GM19324 (cell line): ENCODE measurements around the gene SERPINB10.

Experiments used
- ATAC-seq: cut with Tn5 transposase; IDR thresholded peaks from one replicate; pipeline ENCODE4 v1.9.1; 2021; ENCODE audit warnings: mild to moderate bottlenecking, moderate library complexity; ENCODE audit not compliant: unreplicated experiment, low FRiP score

SERPINB10 gene

GRCh38 chr18:63907664-63908063 lies at the start of gene SERPINB10:
SERPINB10 (plus strand) TSS chr18:63907958; CDS start chr18:63915511, 7,553 bp downstream.
- no peak for ATAC-seq

- ATAC-seq: no peak
These were observed 49.3 kb upstream of the SERPINB10 start for GRCh38 chr18:63858456-63858855.

GRCh38 chr18:63859781-63860475 lies 47.8 kb upstream of the SERPINB10 start:
- no peak for ATAC-seq

- no peak for ATAC-seq
These were observed 47.2 kb upstream of the SERPINB10 start for GRCh38 chr18:63860531-63860930.

GRCh38 chr18:63867368-63868125 lies 40.2 kb upstream of the SERPINB10 start:
- ATAC-seq: no peak

- ATAC-seq: no peak
These were observed 39.2 kb upstream of the SERPINB10 start for GRCh38 chr18:63868546-63868945.

GRCh38 chr18:63869374-63869773 lies 38.4 kb upstream of the SERPINB10 start:
- no peak for ATAC-seq

- no peak for ATAC-seq
These were observed 37.9 kb upstream of the SERPINB10 start for GRCh38 chr18:63869851-63870250.

GRCh38 chr18:63871836-63872235 lies 35.9 kb upstream of the SERPINB10 start:
- ATAC-seq: no peak

- ATAC-seq: no peak
These were observed 35.2 kb upstream of the SERPINB10 start for GRCh38 chr18:63872586-63872985.

- ATAC-seq: no peak
These were observed 29.4 kb upstream of the SERPINB10 start for GRCh38 chr18:63878343-63878742.

- ATAC-seq: no peak
These were observed 28.8 kb upstream of the SERPINB10 start for GRCh38 chr18:63878925-63879324.

- no peak for ATAC-seq
These were observed 28.0 kb upstream of the SERPINB10 start for GRCh38 chr18:63879709-63880108.

GRCh38 chr18:63881851-63882250 lies 25.9 kb upstream of the SERPINB10 start:
- ATAC-seq: no peak

GRCh38 chr18:63882333-63883141 lies 25.2 kb upstream of the SERPINB10 start:
- ATAC-seq: no peak

- ATAC-seq: no peak
These were observed 24.1 kb upstream of the SERPINB10 start for GRCh38 chr18:63883617-63884016.

GRCh38 chr18:63887424-63887823 lies 20.3 kb upstream of the SERPINB10 start, which contains the start of gene SERPINB2:
SERPINB2 (plus strand) TSS chr18:63887705; CDS start chr18:63891445, 3,740 bp downstream.
- no peak for ATAC-seq

- ATAC-seq: no peak
These were observed 19.1 kb upstream of the SERPINB10 start for GRCh38 chr18:63888470-63889190.

GRCh38 chr18:63889626-63890025 lies 18.1 kb upstream of the SERPINB10 start:
- ATAC-seq: no peak

- no peak for ATAC-seq
These were observed 17.4 kb upstream of the SERPINB10 start for GRCh38 chr18:63890237-63890949.
